HepG2 (cell line): ENCODE results near the gene OTOP2. TPM values are rescaled to one million over a fixed set of nuclear protein-coding genes. Genes with fewer than 3 reads are reported as not detected.

Experiments used
- ARID2 ChIP-seq: sonication (generic); formaldehyde crosslinking; IDR thresholded peaks from 2 replicates; pipeline ENCODE4 v1.8.1; 2022; ENCODE audit warnings: mild to moderate bottlenecking, missing genetic modification reagents, borderline replicate concordance
- BORCS8-MEF2B ChIP-seq: sonication (generic); formaldehyde crosslinking; IDR thresholded peaks from 2 replicates; pipeline ENCODE4 v1.8.0; 2022; ENCODE audit warnings: mild to moderate bottlenecking, missing genetic modification reagents
- BRCA1 ChIP-seq: sonication (generic); formaldehyde crosslinking; IDR thresholded peaks from 2 replicates; pipeline ENCODE4 v1.4.0; 2020; ENCODE audit warnings: missing genetic modification reagents
- CCDC6 ChIP-seq: sonication (generic); formaldehyde crosslinking; IDR thresholded peaks from 2 replicates; pipeline ENCODE4 v1.8.1; 2022; ENCODE audit warnings: mild to moderate bottlenecking, missing genetic modification reagents, moderate library complexity
- FOSL2 ChIP-seq: sonication (generic); formaldehyde crosslinking; IDR thresholded peaks from 2 replicates; pipeline ENCODE4 v1.4.0; 2020; ENCODE audit warnings: missing genetic modification reagents
- FOXC1 ChIP-seq: sonication (generic); formaldehyde crosslinking; IDR thresholded peaks from 2 replicates; pipeline ENCODE4 v1.8.0; 2022; ENCODE audit warnings: mild to moderate bottlenecking, missing genetic modification reagents, borderline replicate concordance
- GABPB1 ChIP-seq: IDR thresholded peaks from 2 replicates; pipeline ENCODE4 v1.6.1; 2016; ENCODE audit warnings: mild to moderate bottlenecking, missing genetic modification reagents, moderate library complexity, missing compliant biosample characterization
- GATAD2A ChIP-seq: IDR thresholded peaks from 2 replicates; pipeline ENCODE4 v1.6.1; 2016
- HDAC2 ChIP-seq: sonication (generic); formaldehyde crosslinking; IDR thresholded peaks from 2 replicates; pipeline ENCODE4 v1.4.0; 2020; ENCODE audit warnings: missing genetic modification reagents
- HINFP ChIP-seq: sonication (generic); formaldehyde crosslinking; IDR thresholded peaks from 2 replicates; pipeline ENCODE4 v1.4.0; 2020; ENCODE audit warnings: low read depth, mild to moderate bottlenecking, missing genetic modification reagents
- KDM2A ChIP-seq: sonication (generic); formaldehyde crosslinking; IDR thresholded peaks from 2 replicates; pipeline ENCODE4 v1.4.0; 2020; ENCODE audit warnings: low read depth, missing genetic modification reagents, borderline replicate concordance
- MTA1 ChIP-seq: sonication (generic); formaldehyde crosslinking; IDR thresholded peaks from 2 replicates; pipeline ENCODE4 v1.4.0; 2020; ENCODE audit warnings: missing genetic modification reagents, mild to moderate bottlenecking, borderline replicate concordance
- NR2F1 ChIP-seq, 2 experiments: fragments of 450-650 bp in 1 of 2; formaldehyde crosslinking in 1 of 2; IDR thresholded peaks; 2 replicates each; pipeline versions ENCODE4 v1.5.0 to v1.6.1; 2016 to 2020; ENCODE audit warnings: mild to moderate bottlenecking in 1 of 2, missing compliant biosample characterization in 1 of 2, missing genetic modification reagents in 1 of 2, moderate library complexity in 1 of 2
- PCBP2 ChIP-seq: fragments of 200-400 bp; formaldehyde crosslinking; optimal IDR thresholded peaks from 2 replicates; pipeline ENCODE3; 2018; ENCODE audit warnings: low read length, low read depth; ENCODE audit not compliant: poor library complexity, severe bottlenecking
- PRPF4 ChIP-seq: fragments of 200-400 bp; formaldehyde crosslinking; IDR thresholded peaks from 2 replicates; pipeline ENCODE4 v1.6.1; 2016; ENCODE audit warnings: low read length, low read depth; ENCODE audit not compliant: poor library complexity, severe bottlenecking
- RFXAP ChIP-seq: sonication (generic); formaldehyde crosslinking; IDR thresholded peaks from 2 replicates; pipeline ENCODE4 v1.4.0; 2020; ENCODE audit warnings: missing genetic modification reagents, borderline replicate concordance
- SALL1 ChIP-seq: sonication (generic); formaldehyde crosslinking; IDR thresholded peaks from 2 replicates; pipeline ENCODE4 v1.8.0; 2022; ENCODE audit warnings: mild to moderate bottlenecking, missing genetic modification reagents
- SMAD3 ChIP-seq: sonication (generic); formaldehyde crosslinking; IDR thresholded peaks from 2 replicates; pipeline ENCODE4 v1.4.0; 2020; ENCODE audit warnings: missing genetic modification reagents
- ZBTB7B ChIP-seq: sonication (generic); formaldehyde crosslinking; IDR thresholded peaks from 2 replicates; pipeline ENCODE4 v1.4.0; 2020; ENCODE audit warnings: missing genetic modification reagents
- ZIK1 ChIP-seq: sonication (generic); formaldehyde crosslinking; IDR thresholded peaks from 2 replicates; pipeline ENCODE4 v1.5.0; 2020; ENCODE audit warnings: mild to moderate bottlenecking, low read depth, missing genetic modification reagents, borderline replicate concordance
- ZMYM4 ChIP-seq: sonication (generic); formaldehyde crosslinking; IDR thresholded peaks from 2 replicates; pipeline ENCODE4 v1.8.1; 2023; ENCODE audit warnings: mild to moderate bottlenecking, missing genetic modification reagents
- ZNF180 ChIP-seq: sonication (generic); formaldehyde crosslinking; IDR thresholded peaks from 2 replicates; pipeline ENCODE4 v1.4.0; 2020; ENCODE audit warnings: low read depth, missing genetic modification reagents, borderline replicate concordance
- ZNF484 ChIP-seq: sonication (generic); formaldehyde crosslinking; IDR thresholded peaks from 2 replicates; pipeline ENCODE4 v1.5.1; 2020; ENCODE audit warnings: mild to moderate bottlenecking, low read depth, missing genetic modification reagents, borderline replicate concordance
- ZNF891 ChIP-seq: sonication (generic); formaldehyde crosslinking; IDR thresholded peaks from 2 replicates; pipeline ENCODE4 v1.5.0; 2020; ENCODE audit warnings: mild to moderate bottlenecking, missing genetic modification reagents
- polyA plus RNA-seq, 8 experiments: library from polyadenylated mRNA; depleted of rRNA in 3 of 8; stranded (reverse) in 7 of 8; unstranded in 1 of 8; fragments of >200 nt; fragmentation: Illumina TruSeq in 4 of 8; extraction: Trizol in 4 of 8; gene quantifications; 2 replicates each; pipeline versions ENCODE4 v1.2.1 to v1.2.3, GENCODE V29; 2011 to 2016; ENCODE audit warnings: low read depth in 4 of 8, missing spikeins in 1 of 8, mixed read lengths in 1 of 8; ENCODE audit not compliant: insufficient read depth in 1 of 8
- total RNA-seq, 5 experiments: library from RNA; depleted of rRNA; stranded (reverse); fragments of >200 nt; fragmentation: Illumina TruSeq; extraction: Trizol; gene quantifications; 2 replicates each; pipeline ENCODE4 v1.2.3, GENCODE V29; 2016; ENCODE audit warnings: low read depth in 1 of 5
- TF ChIP-seq, protein P1 (sequence below): IDR thresholded peaks from 2 replicates; pipeline ENCODE4 v1.6.1; 2016; ENCODE audit warnings: missing compliant biosample characterization, missing genetic modification reagents, borderline replicate concordance
- TF ChIP-seq, protein P2 (sequence below): sonication (generic); formaldehyde crosslinking; conservative IDR thresholded peaks from 2 replicates; pipeline ENCODE4 v1.4.0; 2020; ENCODE audit warnings: missing genetic modification reagents

Gene OTOP2
- total and polyA plus RNA-seq, 2 of the 13 experiments (the other 11 are each of a cell fraction or from before 2014, with no cell fraction given): not detected

- TF ChIP-seq FOSL2 (CRISPR knock-in tag) (0 out of 2 replicates have a peak, but pooled peaks have one; percentile 22), RFXAP (CRISPR knock-in tag) (peak; percentile 50; the same call in 1 of the 2 replicates), FOXC1 (CRISPR knock-in tag) (0 out of 2 replicates have a peak, but pooled peaks have one; percentile 15), ZNF484 (CRISPR knock-in tag) (no peak), PCBP2 (no peak), CCDC6 (CRISPR knock-in tag) (no peak), KDM2A (peak; percentile 74; the same call in 1 of the 2 replicates), HDAC2 (CRISPR knock-in tag) (0 out of 2 replicates have a peak, but pooled peaks have one; percentile 46), BORCS8-MEF2B (CRISPR knock-in tag) (0 out of 2 replicates have a peak, but pooled peaks have one; percentile 28), ZNF180 (CRISPR knock-in tag) (no peak), ZMYM4 (no peak), GABPB1 (CRISPR knock-in tag) (0 out of 2 replicates have a peak, but pooled peaks have one; percentile 22), GATAD2A (CRISPR knock-in tag) (0 out of 2 replicates have a peak, but pooled peaks have one; percentile 14), ZNF891 (no peak), NR2F1 (CRISPR knock-in tag; IDR thresholded peaks at IDR 0.05) (no peak), SALL1 (CRISPR knock-in tag) (peak; percentile 49; the same call in 1 of the 2 replicates), ARID2 (no peak), MTA1 (CRISPR knock-in tag) (peak; percentile 74; the same call in 1 of the 2 replicates), ZIK1 (no peak), BRCA1 (CRISPR knock-in tag) (no peak), PRPF4 (no peak), ZBTB7B (CRISPR knock-in tag) (peak; percentile 47; the same call in 1 of the 2 replicates), HINFP (0 out of 2 replicates have a peak, but pooled peaks have one; percentile 25), SMAD3 (CRISPR knock-in tag) (peak; percentile 26; the same call in 1 of the 2 replicates)
- TF ChIP-seq, protein P1, sequence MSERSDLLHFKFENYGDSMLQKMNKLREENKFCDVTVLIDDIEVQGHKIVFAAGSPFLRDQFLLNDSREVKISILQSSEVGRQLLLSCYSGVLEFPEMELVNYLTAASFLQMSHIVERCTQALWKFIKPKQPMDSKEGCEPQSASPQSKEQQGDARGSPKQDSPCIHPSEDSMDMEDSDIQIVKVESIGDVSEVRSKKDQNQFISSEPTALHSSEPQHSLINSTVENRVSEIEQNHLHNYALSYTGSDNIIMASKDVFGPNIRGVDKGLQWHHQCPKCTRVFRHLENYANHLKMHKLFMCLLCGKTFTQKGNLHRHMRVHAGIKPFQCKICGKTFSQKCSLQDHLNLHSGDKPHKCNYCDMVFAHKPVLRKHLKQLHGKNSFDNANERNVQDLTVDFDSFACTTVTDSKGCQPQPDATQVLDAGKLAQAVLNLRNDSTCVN (CRISPR knock-in tag): 0 out of 2 replicates have a peak, but pooled peaks have one; percentile 22
- TF ChIP-seq, protein P2, sequence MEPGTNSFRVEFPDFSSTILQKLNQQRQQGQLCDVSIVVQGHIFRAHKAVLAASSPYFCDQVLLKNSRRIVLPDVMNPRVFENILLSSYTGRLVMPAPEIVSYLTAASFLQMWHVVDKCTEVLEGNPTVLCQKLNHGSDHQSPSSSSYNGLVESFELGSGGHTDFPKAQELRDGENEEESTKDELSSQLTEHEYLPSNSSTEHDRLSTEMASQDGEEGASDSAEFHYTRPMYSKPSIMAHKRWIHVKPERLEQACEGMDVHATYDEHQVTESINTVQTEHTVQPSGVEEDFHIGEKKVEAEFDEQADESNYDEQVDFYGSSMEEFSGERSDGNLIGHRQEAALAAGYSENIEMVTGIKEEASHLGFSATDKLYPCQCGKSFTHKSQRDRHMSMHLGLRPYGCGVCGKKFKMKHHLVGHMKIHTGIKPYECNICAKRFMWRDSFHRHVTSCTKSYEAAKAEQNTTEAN (CRISPR knock-in tag): no peak
Observed at GRCh38 chr17:74957935-74958740, 34.1 kb downstream of the OTOP2 start (continued).
